IPS-15b (cell line): Measurements from ENCODE around the gene HOXD8.

Experiments
- H3K27me3 ChIP-seq: one replicate; pipeline ENCODE4 v1.6.1; 2013; ENCODE audit warnings: low read length; ENCODE audit not compliant: control insufficient read depth, insufficient read depth
- H3K36me3 ChIP-seq: one replicate; pipeline ENCODE4 v1.6.1; 2013; ENCODE audit warnings: low read length; ENCODE audit not compliant: control insufficient read depth, insufficient read depth
- H3K4me1 ChIP-seq: one replicate; pipeline ENCODE4 v1.6.1; 2013; ENCODE audit warnings: mild to moderate bottlenecking, low read length; ENCODE audit not compliant: control insufficient read depth, insufficient read depth
- H3K4me3 ChIP-seq: one replicate; pipeline ENCODE4 v1.5.1; 2013; ENCODE audit warnings: low read depth, low read length
- H3K9ac ChIP-seq: one replicate; pipeline ENCODE4 v1.6.1; 2013; ENCODE audit warnings: low read depth, mild to moderate bottlenecking, low read length
- H3K9me3 ChIP-seq: one replicate; pipeline ENCODE4 v1.6.1; 2013; ENCODE audit warnings: mild to moderate bottlenecking, low read length; ENCODE audit not compliant: control insufficient read depth, insufficient read depth

The HOXD8 gene

DNA sequence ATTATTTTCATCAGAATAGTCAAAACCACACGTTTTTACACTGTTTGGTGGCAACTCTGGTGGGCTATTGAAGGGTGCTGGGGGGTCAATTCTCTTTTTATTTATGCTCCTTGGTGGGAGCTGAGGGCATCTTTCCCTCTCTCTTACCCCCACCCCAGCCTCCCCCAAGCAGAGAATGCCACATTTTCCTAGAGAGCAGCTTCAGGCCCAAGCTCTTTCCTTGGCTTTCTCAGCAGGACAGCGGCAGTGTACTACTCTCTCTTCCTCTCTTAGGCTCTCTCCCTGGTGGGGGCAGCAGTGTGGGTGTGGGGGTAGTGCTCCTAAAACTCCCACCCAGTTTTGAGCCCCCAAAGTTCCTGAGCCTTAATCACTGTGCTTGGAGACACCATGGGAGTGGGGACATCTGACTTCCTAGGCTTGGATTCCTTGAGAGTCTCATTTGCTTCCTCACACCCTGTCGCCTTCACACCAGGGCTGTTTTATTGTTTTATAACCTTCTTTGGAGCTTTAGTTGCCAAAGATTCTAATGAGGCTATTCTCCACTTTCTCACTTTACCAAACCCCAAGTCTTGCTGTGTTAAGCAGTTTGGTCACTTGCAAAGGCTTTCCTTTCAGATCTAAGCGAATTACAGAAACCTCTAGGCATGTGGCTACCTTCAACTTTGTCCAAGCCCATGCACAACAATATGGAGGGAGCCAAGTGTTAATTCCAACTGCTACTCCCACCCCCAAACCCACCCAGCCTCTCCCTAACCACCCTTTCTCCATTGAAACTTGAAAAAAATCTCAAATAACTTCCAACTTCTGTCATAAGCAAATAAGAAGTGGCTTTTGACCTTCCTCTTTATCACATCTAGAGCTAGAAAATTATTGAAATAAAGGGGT, 15.8 kb downstream of the HOXD8 start:
- Histone ChIP-seq H3K27me3 (peaks cover 98% of the 10 kb centered on the region), H3K4me3 (no peak overlapping the region), H3K9me3 (no peaks in the 10 kb centered on the region), H3K36me3 (no peaks in the 10 kb centered on the region), H3K9ac (no peak overlapping the region), H3K4me1 (peaks cover 2% of the 10 kb centered on the region)

DNA sequence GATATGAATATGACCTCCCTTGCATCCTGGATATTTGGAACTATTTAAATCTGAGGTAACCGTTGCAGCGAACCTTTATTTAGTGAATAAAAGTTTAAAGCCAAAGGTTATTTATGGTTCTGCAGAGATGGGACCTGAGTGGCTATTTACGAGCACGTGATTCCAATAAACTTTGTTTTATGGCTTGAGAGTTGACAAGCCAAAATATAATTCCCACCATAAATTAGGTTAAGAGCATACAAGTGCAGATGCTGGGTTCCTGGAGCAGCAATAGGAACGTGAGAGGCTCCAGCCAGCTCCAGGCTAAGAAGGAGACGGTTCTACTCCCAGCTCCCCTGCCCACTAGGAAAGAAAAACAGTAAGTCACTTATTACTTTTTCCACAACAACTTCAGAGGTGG, 16.6 kb downstream of the HOXD8 start:
- H3K4me3 ChIP-seq: no peak overlapping the region
- no peaks in the 10 kb centered on the region for H3K9me3 ChIP-seq
- H3K4me1 ChIP-seq: peaks cover under 1% of the 10 kb centered on the region
- H3K36me3 ChIP-seq: no peaks in the 10 kb centered on the region
- no peak overlapping the region for H3K9ac ChIP-seq
- H3K27me3 ChIP-seq: peaks cover 100% of the 10 kb centered on the region

- no peaks in the 10 kb centered on the region for H3K36me3 ChIP-seq
- H3K27me3 ChIP-seq: peaks cover 100% of the 10 kb centered on the region
- H3K9me3 ChIP-seq: no peaks in the 10 kb centered on the region
- H3K9ac ChIP-seq: no peak overlapping the region
- H3K4me3 ChIP-seq: no peak overlapping the region
- H3K4me1 ChIP-seq: no peaks in the 10 kb centered on the region
Observed at GRCh38 chr2:176146645-176147044, 17.1 kb downstream of the HOXD8 start.

- Histone ChIP-seq H3K9me3 (no peaks in the 10 kb centered on the region), H3K4me3 (peak overlapping the region; percentile 13), H3K9ac (no peak overlapping the region), H3K36me3 (no peaks in the 10 kb centered on the region), H3K27me3 (peaks cover 100% of the 10 kb centered on the region), H3K4me1 (no peaks in the 10 kb centered on the region)
Observed at GRCh38 chr2:176147210-176147799, 17.8 kb downstream of the HOXD8 start.

DNA sequence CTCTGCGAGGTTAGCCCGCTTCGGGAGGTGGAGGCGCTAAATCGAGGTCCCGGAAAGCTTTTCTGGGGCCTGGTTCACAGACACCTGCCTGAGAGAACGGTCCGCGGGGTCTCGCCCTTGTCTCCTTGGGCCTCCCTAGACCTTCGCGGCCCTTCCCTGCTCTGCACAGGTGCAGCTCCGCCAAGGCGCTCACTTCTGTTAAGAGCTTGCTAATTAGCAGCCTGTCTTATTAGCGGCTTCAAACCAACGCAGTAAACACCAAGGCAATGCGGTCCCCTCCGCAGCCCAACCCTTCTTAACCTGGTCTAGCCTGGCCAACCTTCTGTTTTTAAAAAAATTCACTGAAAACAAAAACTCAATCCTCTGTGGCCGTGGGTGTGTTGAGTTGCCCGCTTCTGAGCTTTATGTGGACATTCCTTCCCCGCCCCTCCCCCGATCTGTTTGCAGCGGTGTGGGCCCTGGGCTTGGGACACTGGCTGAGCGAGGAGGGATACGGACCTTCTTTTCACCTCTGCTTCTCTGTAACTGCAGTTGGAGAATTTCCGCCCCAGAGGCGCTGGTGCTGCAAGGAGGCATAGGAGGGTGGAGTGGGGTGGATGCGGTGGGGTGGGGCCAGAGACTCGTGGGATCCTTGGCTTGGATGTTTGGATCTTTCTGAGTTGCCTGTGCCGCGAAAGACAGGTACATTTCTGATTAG, 18.4 kb downstream of the HOXD8 start:
- no peaks in the 10 kb centered on the region for H3K9me3 ChIP-seq
- H3K4me1 ChIP-seq: no peaks in the 10 kb centered on the region
- peak overlapping the region; percentile 32 for H3K4me3 ChIP-seq
- H3K9ac ChIP-seq: no peak overlapping the region
- H3K27me3 ChIP-seq: peaks cover 100% of the 10 kb centered on the region
- H3K36me3 ChIP-seq: no peaks in the 10 kb centered on the region

GRCh38 chr2:176148751-176149421, 19.4 kb downstream of the HOXD8 start:
- Histone ChIP-seq H3K9ac (no peak overlapping the region), H3K9me3 (no peaks in the 10 kb centered on the region), H3K27me3 (peaks cover 100% of the 10 kb centered on the region), H3K4me1 (no peaks in the 10 kb centered on the region), H3K36me3 (no peaks in the 10 kb centered on the region), H3K4me3 (peak overlapping the region; percentile 32)

- H3K9me3 ChIP-seq: no peaks in the 10 kb centered on the region
- H3K27me3 ChIP-seq: peaks cover 100% of the 10 kb centered on the region
- no peaks in the 10 kb centered on the region for H3K4me1 ChIP-seq
- no peaks in the 10 kb centered on the region for H3K36me3 ChIP-seq
- H3K4me3 ChIP-seq: peak overlapping the region; percentile 16
- no peak overlapping the region for H3K9ac ChIP-seq
Observed at GRCh38 chr2:176149481-176149938, 20.0 kb downstream of the HOXD8 start.

GRCh38 chr2:176149939-176150583, 20.6 kb downstream of the HOXD8 start:
- no peaks in the 10 kb centered on the region for H3K36me3 ChIP-seq
- peak overlapping the region; percentile 26 for H3K4me3 ChIP-seq
- H3K9ac ChIP-seq: no peak overlapping the region
- H3K27me3 ChIP-seq: peaks cover 100% of the 10 kb centered on the region
- no peaks in the 10 kb centered on the region for H3K4me1 ChIP-seq
- H3K9me3 ChIP-seq: no peaks in the 10 kb centered on the region

GRCh38 chr2:176150584-176151441, 21.3 kb downstream of the HOXD8 start:
- peaks cover 100% of the 10 kb centered on the region for H3K27me3 ChIP-seq

DNA sequence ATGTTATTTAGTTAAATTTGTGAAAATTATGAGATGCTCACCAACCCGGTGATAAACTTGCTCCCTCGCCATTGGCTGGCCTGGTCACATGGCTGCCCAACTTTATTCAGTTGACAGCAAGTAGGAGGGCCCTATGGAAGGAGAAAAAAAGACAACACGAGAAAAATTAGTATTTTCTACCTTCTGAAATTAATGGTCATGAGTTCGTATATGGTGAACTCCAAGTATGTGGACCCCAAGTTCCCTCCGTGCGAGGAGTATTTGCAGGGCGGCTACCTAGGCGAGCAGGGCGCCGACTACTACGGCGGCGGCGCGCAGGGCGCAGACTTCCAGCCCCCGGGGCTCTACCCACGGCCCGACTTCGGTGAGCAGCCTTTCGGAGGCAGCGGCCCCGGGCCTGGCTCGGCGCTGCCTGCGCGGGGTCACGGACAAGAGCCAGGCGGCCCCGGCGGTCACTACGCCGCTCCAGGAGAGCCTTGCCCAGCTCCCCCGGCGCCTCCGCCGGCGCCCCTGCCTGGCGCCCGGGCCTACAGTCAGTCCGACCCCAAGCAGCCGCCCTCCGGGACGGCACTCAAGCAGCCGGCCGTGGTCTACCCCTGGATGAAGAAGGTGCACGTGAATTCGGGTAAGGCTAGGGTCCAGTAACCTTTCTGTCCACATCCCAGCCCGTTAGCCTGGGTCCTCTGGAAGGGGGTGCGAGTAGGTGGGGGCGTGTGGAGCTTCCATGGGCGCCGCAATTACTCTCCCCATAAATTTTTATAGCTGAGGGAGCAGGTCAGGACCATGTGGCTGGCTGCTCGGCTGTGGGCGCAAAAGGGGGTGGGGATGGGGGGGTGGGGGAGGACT, 22.2 kb downstream of the HOXD8 start, which contains the start of gene HOXD4:
TSS of gene HOXD4 (plus strand) at position 109 of the 846 bp plus-strand sequence. CDS start at position 193, 84 bp downstream.
- H3K4me1 ChIP-seq: peaks cover 2% of the 10 kb centered on the region
- no peaks in the 10 kb centered on the region for H3K9me3 ChIP-seq
- peak within 1 kb of the TSS; percentile 26 for H3K4me3 ChIP-seq
- H3K27me3 ChIP-seq: peaks cover 100% of the 10 kb centered on the region
- H3K36me3 ChIP-seq: no peaks in the 10 kb centered on the region
- no peak within 1 kb of the TSS for H3K9ac ChIP-seq

More at GRCh38 chr2:176150584-176151441, 21.3 kb downstream of the HOXD8 start:
- H3K4me1 ChIP-seq: peaks cover 2% of the 10 kb centered on the region
- H3K9me3 ChIP-seq: no peaks in the 10 kb centered on the region
- no peaks in the 10 kb centered on the region for H3K36me3 ChIP-seq
- no peak overlapping the region for H3K9ac ChIP-seq
- peak overlapping the region; percentile 26 for H3K4me3 ChIP-seq
